ENCODE measurements around the gene GUCA1C. TPM values are rescaled to one million over a fixed set of nuclear protein-coding genes. Genes with fewer than 3 reads are reported as not detected.

Gene GUCA1C
- not detected in 2 replicates for total RNA-seq (ENCODE audit: low replicate concordance)

GRCh38 chr3:108953700-108954099 is at the start of gene GUCA1C:
Gene GUCA1C (minus strand): TSS chr3:108953879. CDS start chr3:108953762, 117 bp downstream.
- Histone ChIP-seq H3K4me3 (no peak within 1 kb of the TSS), H3K36me3 (no peaks in the 10 kb centered on the region), H3K27me3 (no peaks in the 10 kb centered on the region), H3K9ac (no peak within 1 kb of the TSS), H3K4me2 (no peak within 1 kb of the TSS), H3K4me1 (peaks cover 2% of the 10 kb centered on the region), H3K27ac (no peak within 1 kb of the TSS), H3K9me3 (ENCODE audit: low read depth) (no peaks in the 10 kb centered on the region), H3K79me2 (ENCODE audit: low read depth) (no peaks in the 10 kb centered on the region), H2AFZ (replicated peaks) (peak within 1 kb of the TSS; percentile 31), H4K20me1 (ENCODE audit: low read depth) (no peaks in the 10 kb centered on the region), H3F3A (ENCODE audit: low read depth) (no peaks in the 10 kb centered on the region)
- Mint-ChIP-seq H3K27me3 (ENCODE audit: insufficient read depth, low read depth) (no peaks in the 10 kb centered on the region), H3K36me3 (no peaks in the 10 kb centered on the region), H3K4me1 (peaks cover under 1% of the 10 kb centered on the region), H3K9me3 (no peaks in the 10 kb centered on the region), H3K4me3 (no peak within 1 kb of the TSS), H3K27ac (no peak within 1 kb of the TSS)
- TF ChIP-seq CTCF (IDR thresholded peaks at IDR 0.05) (no peak), EZH2phosphoT487 (IDR thresholded peaks at IDR 0.05) (no peak), EZH2 (IDR thresholded peaks at IDR 0.05) (no peak)
- DNase-seq (ENCODE audit: low spot score): no peak

GRCh38 chr3:108998436-108998835 is 44.8 kb upstream of the GUCA1C start:
- no peak for TF ChIP-seq EZH2phosphoT487 (IDR thresholded peaks at IDR 0.05)
- TF ChIP-seq EZH2 (IDR thresholded peaks at IDR 0.05): no peak
- TF ChIP-seq CTCF (IDR thresholded peaks at IDR 0.05): no peak
- Histone ChIP-seq H3K36me3 (no peaks in the 10 kb centered on the region), H3K27me3 (no peaks in the 10 kb centered on the region), H3K79me2 (ENCODE audit: low read depth) (no peaks in the 10 kb centered on the region), H2AFZ (replicated peaks) (no peak overlapping the region), H3K9me3 (ENCODE audit: low read depth) (no peaks in the 10 kb centered on the region), H3F3A (ENCODE audit: low read depth) (no peaks in the 10 kb centered on the region), H3K4me2 (no peak overlapping the region), H3K9ac (no peak overlapping the region), H3K4me1 (no peaks in the 10 kb centered on the region), H4K20me1 (ENCODE audit: low read depth) (no peaks in the 10 kb centered on the region), H3K4me3 (no peak overlapping the region), H3K27ac (no peak overlapping the region)
- H3K27me3 Mint-ChIP-seq (ENCODE audit: insufficient read depth, low read depth): no peaks in the 10 kb centered on the region
- no peaks in the 10 kb centered on the region for H3K9me3 Mint-ChIP-seq
- no peaks in the 10 kb centered on the region for H3K36me3 Mint-ChIP-seq
- peaks cover 5% of the 10 kb centered on the region for H3K4me1 Mint-ChIP-seq
- no peak overlapping the region for H3K4me3 Mint-ChIP-seq
- DNase-seq (ENCODE audit: low spot score): no peak
- H3K27ac Mint-ChIP-seq: no peak overlapping the region

- Mint-ChIP-seq H3K9me3 (peaks cover 3% of the 10 kb centered on the region), H3K4me1 (peaks cover 2% of the 10 kb centered on the region), H3K27ac (no peak overlapping the region), H3K36me3 (no peaks in the 10 kb centered on the region), H3K4me3 (no peak overlapping the region), H3K27me3 (ENCODE audit: insufficient read depth, low read depth) (no peaks in the 10 kb centered on the region)
- H4K20me1 ChIP-seq (ENCODE audit: low read depth): no peaks in the 10 kb centered on the region
- H3K4me2 ChIP-seq: no peak overlapping the region
- no peak for TF ChIP-seq CTCF (IDR thresholded peaks at IDR 0.05)
- no peak for TF ChIP-seq EZH2 (IDR thresholded peaks at IDR 0.05)
- TF ChIP-seq EZH2phosphoT487 (IDR thresholded peaks at IDR 0.05): no peak
- no peaks in the 10 kb centered on the region for H3K36me3 ChIP-seq
- H3K9me3 ChIP-seq (ENCODE audit: low read depth): no peaks in the 10 kb centered on the region
- no peak overlapping the region for H3K27ac ChIP-seq
- H3K9ac ChIP-seq: no peak overlapping the region
- H3K4me3 ChIP-seq: no peak overlapping the region
- H3K79me2 ChIP-seq (ENCODE audit: low read depth): no peaks in the 10 kb centered on the region
- no peaks in the 10 kb centered on the region for H3K27me3 ChIP-seq
- DNase-seq (ENCODE audit: low spot score): no peak
- no peaks in the 10 kb centered on the region for H3F3A ChIP-seq (ENCODE audit: low read depth)
- H3K4me1 ChIP-seq: no peaks in the 10 kb centered on the region
- H2AFZ ChIP-seq (replicated peaks): no peak overlapping the region
Observed at GRCh38 chr3:108985844-108986243, 32.2 kb upstream of the GUCA1C start.

All from neural progenitor cell (in vitro differentiated cells).